Mucosa of rectum (tissue), 2 donors: ENCODE measurements around the gene HOMER3.

Experiments used
- H3K27ac ChIP-seq, 2 donors: one replicate each; pipeline ENCODE4 v1.7.0; 2013; ENCODE audit warnings: inconsistent platforms in 2 of 2, low read depth in 2 of 2, low read length in 2 of 2
- H3K27me3 ChIP-seq, 2 donors: one replicate each; pipeline ENCODE4 v1.7.0; 2013; ENCODE audit warnings: low read length in 2 of 2; ENCODE audit not compliant: control insufficient read depth in 2 of 2, insufficient read depth in 2 of 2
- H3K36me3 ChIP-seq, 2 donors: one replicate each; pipeline ENCODE4 v1.7.0; 2013; ENCODE audit warnings: low read length in 2 of 2; ENCODE audit not compliant: control insufficient read depth in 2 of 2, insufficient read depth in 2 of 2
- H3K4me1 ChIP-seq, 2 donors: one replicate each; pipeline ENCODE4 v1.7.0; 2013; ENCODE audit warnings: low read length in 2 of 2, mild to moderate bottlenecking in 1 of 2; ENCODE audit not compliant: control insufficient read depth in 2 of 2, insufficient read depth in 2 of 2
- H3K4me3 ChIP-seq, 2 donors: one replicate each; pipeline ENCODE4 v1.7.0; 2013; ENCODE audit warnings: low read length in 2 of 2
- H3K9ac ChIP-seq, 2 donors: one replicate each; pipeline ENCODE4 v1.7.0; 2013; ENCODE audit warnings: low read length in 2 of 2, low read depth in 1 of 2, mild to moderate bottlenecking in 1 of 2
- H3K9me3 ChIP-seq, 2 donors: one replicate each; pipeline ENCODE4 v1.7.0; 2013; ENCODE audit warnings: low read length in 2 of 2; ENCODE audit not compliant: control insufficient read depth in 2 of 2
- donor health status: healthy.
- donor health status: Normal muscosa, but diverticular disease.

Gene HOMER3

DNA sequence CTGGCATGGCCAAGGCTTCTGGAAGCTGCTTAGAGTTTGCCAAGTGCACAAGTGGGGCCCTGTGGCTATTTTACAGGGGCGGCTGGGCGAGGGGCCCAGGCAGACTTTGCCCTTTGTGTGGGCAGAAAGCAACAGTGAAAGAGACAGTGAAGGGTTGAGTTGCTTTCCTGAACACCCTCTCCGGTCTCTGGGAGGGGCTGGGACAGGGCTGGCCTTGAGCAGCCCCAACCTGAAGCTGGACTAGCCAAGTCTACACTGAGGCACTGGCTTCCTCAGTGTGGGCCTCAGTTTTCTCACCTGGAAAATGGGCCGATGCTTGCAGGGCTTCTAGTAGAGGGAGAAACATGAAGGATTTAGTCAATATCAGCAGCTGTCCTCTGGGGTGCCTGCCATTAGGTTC, 2.4 kb upstream of the HOMER3 start:
- Histone ChIP-seq H3K9ac (no peak overlapping the region), H3K27ac (no peak overlapping the region), H3K4me1 (peaks cover 0 to 5% of the 10 kb centered on the region in 2 donors), H3K36me3 (no peaks in the 10 kb centered on the region), H3K27me3 (peaks cover 4 to 5% of the 10 kb centered on the region in 2 donors), H3K9me3 (no peaks in the 10 kb centered on the region), H3K4me3 (no peak overlapping the region)

DNA sequence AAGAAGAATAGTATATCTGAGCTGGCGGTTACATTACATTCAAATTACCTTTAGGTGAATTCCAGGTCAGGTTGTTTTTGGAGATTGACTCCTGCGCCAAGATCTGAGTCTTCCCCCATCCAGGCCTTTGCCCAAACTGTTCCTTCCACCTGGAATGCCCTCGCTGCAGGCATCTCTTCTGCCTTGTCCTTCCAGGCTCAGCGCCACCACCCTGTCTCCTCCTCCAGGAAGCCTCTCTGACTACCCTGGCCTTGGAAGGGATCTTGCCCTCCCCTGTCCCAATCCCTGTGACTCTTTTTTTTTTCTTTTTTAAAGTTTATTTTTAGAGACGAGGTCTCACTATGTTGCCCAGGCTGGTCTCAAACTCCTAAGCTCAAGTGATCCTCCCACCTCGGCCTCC, 1.7 kb upstream of the HOMER3 start:
- H3K36me3 ChIP-seq, result no peaks in the 10 kb centered on the region
- H3K4me1 ChIP-seq, result peaks cover 0 to 5% of the 10 kb centered on the region in 2 donors
- H3K27ac ChIP-seq, result no peak overlapping the region
- no peaks in the 10 kb centered on the region for H3K9me3 ChIP-seq
- peaks cover 5 to 6% of the 10 kb centered on the region in 2 donors for H3K27me3 ChIP-seq
- no peak overlapping the region for H3K9ac ChIP-seq
- no peak overlapping the region for H3K4me3 ChIP-seq

DNA sequence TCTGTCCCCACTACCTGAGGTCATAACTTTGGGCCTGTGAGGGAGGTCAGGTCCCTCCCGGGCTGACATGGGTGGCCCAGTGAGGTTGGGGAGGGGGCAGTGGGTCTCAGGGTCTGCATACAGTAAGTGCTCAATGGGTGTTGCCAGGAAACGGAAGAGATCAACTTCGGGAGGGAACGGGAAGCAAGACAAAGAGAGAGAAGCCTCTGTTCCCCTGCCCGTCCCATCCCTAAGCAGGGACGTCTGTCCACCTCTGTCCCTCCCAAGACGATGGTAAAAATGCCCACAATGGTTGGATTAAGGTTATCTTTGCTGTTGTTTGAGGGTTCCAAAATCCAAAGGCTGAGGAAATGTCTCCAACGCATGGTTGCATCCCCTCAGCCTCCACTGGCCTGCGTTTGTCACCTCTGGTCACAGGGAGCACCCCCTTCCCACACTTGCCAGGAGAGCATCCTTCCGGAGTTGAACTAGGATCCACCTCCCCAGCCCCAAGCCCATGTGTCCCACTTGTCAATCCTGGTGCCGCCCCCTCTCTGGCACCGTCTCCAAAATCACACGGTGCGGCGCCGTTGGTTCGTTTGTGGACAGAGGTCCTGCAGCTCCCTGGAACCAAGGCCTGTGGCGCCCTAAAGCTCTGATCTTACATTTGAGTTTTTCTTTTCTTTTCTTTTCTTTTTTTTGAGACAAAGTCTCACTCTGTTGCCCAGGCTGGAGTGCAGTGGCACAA, 774 bp upstream of the HOMER3 start:
- H3K4me1 ChIP-seq, result peaks cover 0 to 5% of the 10 kb centered on the region in 2 donors
- no peak overlapping the region for H3K27ac ChIP-seq
- peaks cover 5 to 6% of the 10 kb centered on the region in 2 donors for H3K27me3 ChIP-seq
- peak overlapping the region; percentile 53 to 59 for H3K4me3 ChIP-seq
- H3K36me3 ChIP-seq, result no peaks in the 10 kb centered on the region
- no peak overlapping the region for H3K9ac ChIP-seq
- no peaks in the 10 kb centered on the region for H3K9me3 ChIP-seq

DNA sequence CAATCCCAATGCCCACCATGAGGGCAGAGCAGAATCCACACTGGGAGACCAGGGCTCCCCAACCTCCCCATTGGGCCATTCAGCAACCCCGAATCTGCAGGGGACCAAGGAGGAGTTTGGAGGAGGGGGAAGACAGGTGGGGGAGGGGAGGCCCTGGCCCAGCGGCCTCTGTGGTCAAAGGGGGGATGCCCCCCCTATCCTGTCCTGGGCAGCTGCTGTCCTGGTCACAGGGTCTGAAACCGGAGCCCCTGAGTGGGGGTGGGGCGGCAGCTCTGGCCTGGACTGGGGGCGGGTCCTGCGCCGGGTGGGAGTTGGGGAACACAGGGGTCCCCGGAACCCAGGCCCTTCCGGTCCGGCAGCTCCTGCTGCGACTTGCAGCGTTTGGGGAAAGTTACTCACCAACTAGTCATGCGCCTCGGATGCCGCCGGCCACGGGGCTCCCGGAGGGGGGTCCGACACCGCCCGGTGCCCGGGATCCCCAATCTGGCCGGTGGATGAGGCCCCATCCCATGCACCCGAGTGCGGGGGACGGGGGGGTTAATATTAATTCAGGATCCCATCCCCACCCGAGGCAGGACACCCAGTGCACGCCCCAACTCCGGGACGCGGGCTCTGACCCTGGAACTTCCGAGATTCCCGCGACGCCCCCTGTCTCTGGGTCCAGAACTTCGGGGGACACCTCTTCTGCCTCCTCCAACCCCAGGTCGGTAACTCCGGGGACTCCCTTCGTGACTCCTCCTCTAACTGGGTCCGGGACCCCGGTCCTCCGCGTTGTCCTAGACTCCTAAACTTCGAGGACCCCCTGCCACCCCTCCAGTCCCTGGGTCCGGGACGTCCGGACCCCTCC, 872 bp downstream of the HOMER3 start:
- Histone ChIP-seq H3K27ac (no peak overlapping the region), H3K9ac (peak overlapping the region; percentile 47 to 57), H3K4me3 (peak overlapping the region; percentile 61 to 62), H3K9me3 (no peaks in the 10 kb centered on the region), H3K36me3 (no peaks in the 10 kb centered on the region), H3K27me3 (peaks cover 4 to 5% of the 10 kb centered on the region in 2 donors), H3K4me1 (peaks cover 0 to 5% of the 10 kb centered on the region in 2 donors)

DNA sequence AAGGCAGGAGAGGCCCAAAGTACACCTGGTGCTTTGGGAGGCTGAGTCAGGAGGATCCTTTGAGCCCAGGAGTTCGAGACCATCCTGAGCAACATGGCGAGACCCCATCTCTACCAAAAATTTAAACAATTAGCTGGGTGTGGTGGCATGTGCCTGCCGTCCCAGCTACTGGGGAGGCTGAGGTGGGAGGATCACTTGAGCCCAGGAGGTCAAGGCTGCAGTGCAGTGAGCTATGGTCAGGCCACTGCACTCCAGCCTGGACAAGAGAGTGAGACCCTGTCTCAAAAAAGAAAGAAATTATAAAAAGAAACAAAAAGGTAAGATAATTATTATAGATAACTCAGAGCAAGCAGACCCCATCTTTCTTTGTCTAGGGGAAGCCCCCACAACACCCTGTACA, 1.9 kb downstream of the HOMER3 start:
- Histone ChIP-seq H3K9ac (no peak overlapping the region), H3K9me3 (no peaks in the 10 kb centered on the region), H3K4me3 (no peak overlapping the region), H3K27ac (no peak overlapping the region), H3K4me1 (peaks cover 0 to 5% of the 10 kb centered on the region in 2 donors), H3K36me3 (no peaks in the 10 kb centered on the region), H3K27me3 (peaks cover 4 to 5% of the 10 kb centered on the region in 2 donors)

DNA sequence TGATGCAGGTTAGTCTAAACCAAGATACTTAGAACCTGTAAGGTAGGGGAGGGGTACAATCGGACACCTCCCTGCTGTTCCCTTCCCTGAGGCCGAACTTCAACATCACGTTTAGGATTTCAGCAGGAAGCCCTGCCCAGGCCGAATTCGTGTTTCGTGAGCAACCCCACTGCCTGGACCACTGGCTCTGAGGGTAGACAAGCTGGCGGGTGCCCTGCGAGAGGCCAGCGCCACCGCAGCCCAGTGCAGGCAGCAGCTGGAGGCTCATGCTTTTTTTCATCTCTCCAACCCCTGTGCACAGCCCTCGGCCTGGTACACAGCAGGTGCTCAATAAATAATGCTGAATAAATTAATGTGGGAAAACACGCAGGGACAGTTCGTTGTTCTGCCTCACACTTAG, 7.7 kb downstream of the HOMER3 start:
- Histone ChIP-seq H3K36me3 (peaks cover 3% of the 10 kb centered on the region in 2 donors), H3K4me1 (no peaks in the 10 kb centered on the region), H3K27ac (no peak overlapping the region), H3K9ac (no peak overlapping the region), H3K4me3 (no peak overlapping the region), H3K9me3 (no peaks in the 10 kb centered on the region), H3K27me3 (peaks cover 0 to 2% of the 10 kb centered on the region in 2 donors)

DNA sequence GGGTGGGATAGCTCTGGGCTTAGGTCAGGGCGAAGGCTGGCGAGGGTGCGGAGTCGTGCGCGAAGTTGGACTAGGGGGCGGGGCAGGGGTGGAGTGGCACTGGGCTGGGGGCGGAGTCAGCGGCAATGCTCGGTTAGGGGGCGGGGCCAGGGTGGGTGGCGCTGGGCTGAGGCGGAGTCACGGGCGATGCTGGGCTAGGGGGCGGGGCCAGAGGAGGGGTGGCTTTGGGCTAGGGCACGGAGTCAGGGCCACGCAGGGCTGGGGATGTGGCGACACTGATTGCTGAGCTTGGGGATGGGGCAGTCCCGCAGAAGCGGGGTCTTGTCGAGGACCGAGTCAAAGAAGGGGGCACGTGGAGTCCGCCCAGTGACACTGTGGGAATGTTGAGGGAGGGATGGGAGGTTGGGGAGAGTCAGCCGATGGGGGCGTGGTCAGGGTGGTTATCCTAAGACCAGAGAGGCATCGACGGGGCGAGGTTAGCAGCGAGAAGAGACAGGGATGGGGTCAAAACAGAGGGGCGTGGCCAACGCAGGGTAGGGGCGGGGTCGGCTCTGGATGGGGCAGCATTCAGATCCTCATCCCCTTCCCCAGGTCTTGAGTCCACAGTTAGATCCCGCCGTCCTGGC, 8.7 kb downstream of the HOMER3 start:
- no peaks in the 10 kb centered on the region for H3K4me1 ChIP-seq
- H3K27ac ChIP-seq, result no peak overlapping the region
- no peaks in the 10 kb centered on the region for H3K9me3 ChIP-seq
- no peaks in the 10 kb centered on the region for H3K27me3 ChIP-seq
- peaks cover 5 to 9% of the 10 kb centered on the region in 2 donors for H3K36me3 ChIP-seq
- no peak overlapping the region for H3K9ac ChIP-seq
- H3K4me3 ChIP-seq, result peak overlapping the region in 1 of 2 donors; percentile 42

DNA sequence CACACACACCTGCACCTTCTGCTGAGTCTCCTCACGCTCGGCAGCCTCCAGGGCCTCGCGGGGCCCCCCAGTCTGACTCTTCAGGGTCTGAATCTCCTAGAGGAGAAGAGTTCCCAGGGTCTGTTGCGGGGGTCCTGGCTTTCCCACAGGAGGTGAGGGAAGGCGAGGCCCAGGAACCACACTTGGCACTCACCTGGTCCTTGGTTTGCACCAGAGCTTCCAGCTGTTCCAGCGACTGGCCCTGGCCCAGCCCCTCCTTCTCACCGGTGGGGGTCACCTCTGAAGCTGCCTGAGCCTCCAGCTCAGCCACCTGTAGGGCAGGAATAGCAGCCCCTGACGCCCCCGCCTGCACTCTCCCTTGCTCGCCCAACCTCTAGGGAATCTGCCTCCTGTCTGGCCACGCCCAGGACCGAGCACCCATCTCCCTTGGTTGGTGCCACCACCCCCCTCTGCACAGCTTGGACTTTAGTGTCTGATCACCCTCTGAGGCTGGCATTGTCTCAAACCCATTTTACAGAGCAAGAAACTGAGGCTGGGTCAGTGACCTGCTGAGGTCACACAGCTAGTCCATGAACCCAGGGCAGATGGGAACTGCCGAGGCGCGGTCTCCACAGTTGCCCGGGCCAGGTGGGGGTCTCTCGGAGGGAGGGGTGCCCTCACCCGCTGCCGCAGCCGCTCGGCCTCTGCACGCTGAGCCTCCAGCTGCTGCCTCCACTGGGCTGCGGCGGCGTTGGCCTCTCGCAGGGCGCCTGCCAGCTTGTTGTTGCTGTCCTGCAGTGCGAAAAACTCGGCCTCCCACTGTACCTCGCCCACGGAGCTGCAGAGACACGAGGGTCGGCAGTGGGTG, 9.5 kb downstream of the HOMER3 start:
- no peak overlapping the region for H3K9ac ChIP-seq
- peaks cover 6 to 9% of the 10 kb centered on the region in 2 donors for H3K36me3 ChIP-seq
- no peak overlapping the region for H3K27ac ChIP-seq
- H3K27me3 ChIP-seq, result no peaks in the 10 kb centered on the region
- no peaks in the 10 kb centered on the region for H3K9me3 ChIP-seq
- no peaks in the 10 kb centered on the region for H3K4me1 ChIP-seq
- H3K4me3 ChIP-seq, result no peak overlapping the region

DNA sequence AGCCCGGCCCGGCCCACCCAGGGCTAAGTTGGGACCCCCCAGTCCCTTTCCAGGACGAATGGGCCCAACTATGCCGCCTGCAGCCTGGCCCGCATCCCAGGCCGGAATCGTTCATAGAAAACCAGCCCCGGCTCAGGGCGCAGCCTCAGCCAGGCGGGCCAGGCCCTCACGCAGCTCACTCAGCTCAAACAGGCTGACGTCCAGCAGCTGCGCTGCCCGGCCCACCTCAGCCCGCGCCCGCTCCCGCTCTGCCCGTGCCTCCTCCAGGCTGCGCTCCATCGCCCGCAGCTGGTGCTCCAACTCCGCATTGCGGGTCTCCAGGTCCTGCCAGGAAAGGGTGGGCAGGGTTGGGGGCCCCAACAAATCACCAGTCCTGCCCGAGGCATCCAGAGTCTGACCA, 11.7 kb downstream of the HOMER3 start:
- H3K27me3 ChIP-seq, result no peaks in the 10 kb centered on the region
- H3K36me3 ChIP-seq, result peaks cover 20% of the 10 kb centered on the region in 2 donors
- H3K4me3 ChIP-seq, result no peak overlapping the region
- no peaks in the 10 kb centered on the region for H3K4me1 ChIP-seq
- H3K9ac ChIP-seq, result no peak overlapping the region
- no peak overlapping the region for H3K27ac ChIP-seq
- no peaks in the 10 kb centered on the region for H3K9me3 ChIP-seq
